ENCODE data around the gene SP1.
"Not testable (repeated sequence)": the region's sequence is repeated elsewhere in the genome, so short reads cannot be mapped to it uniquely, and the experiment has no call there.

The SP1 gene

GRCh38 chr12:53441040-53441833 lies 61.3 kb downstream of the SP1 start, which contains the start of gene PRR13:
Gene PRR13, plus strand, starts transcription at chr12:53441734. Its CDS starts 981 bp downstream, at chr12:53442715.
- TF ChIP-seq CTCF (IDR thresholded peaks at IDR 0.05; ENCODE audit: low read depth, low read length) = no peak
- peak within 1 kb of the TSS; percentile 67 for H3K4me3 ChIP-seq (replicated peaks in 1 of 2; ENCODE audit: low read depth in 2 of 2, low read length in 2 of 2)

GRCh38 chr12:53443955-53444354 lies 64.0 kb downstream of the SP1 start:
- DNase-seq (ENCODE audit: low read depth in 2 of 2) = no peak
- H3K4me3 ChIP-seq (replicated peaks in 1 of 2; ENCODE audit: low read depth in 2 of 2, low read length in 2 of 2) = no peak overlapping the region
- no peak for TF ChIP-seq CTCF (IDR thresholded peaks at IDR 0.05; ENCODE audit: low read depth, low read length)

More at GRCh38 chr12:53441040-53441833, 61.3 kb downstream of the SP1 start, which contains the start of gene PRR13:
- peak; percentile 100 for DNase-seq (ENCODE audit: low read depth in 2 of 2)

GRCh38 chr12:53444593-53445325 lies 64.8 kb downstream of the SP1 start:
- not testable (repeated sequence) for H3K4me3 ChIP-seq (replicated peaks in 1 of 2; ENCODE audit: low read depth in 2 of 2, low read length in 2 of 2); DNase-seq (ENCODE audit: low read depth in 2 of 2)

- TF ChIP-seq CTCF (IDR thresholded peaks at IDR 0.05; ENCODE audit: low read depth, low read length) = no peak
- DNase-seq (ENCODE audit: low read depth in 2 of 2) = no peak
- no peak overlapping the region for H3K4me3 ChIP-seq (replicated peaks in 1 of 2; ENCODE audit: low read depth in 2 of 2, low read length in 2 of 2)
These were observed 71.0 kb downstream of the SP1 start for GRCh38 chr12:53450936-53451335.

GRCh38 chr12:53451661-53452158 lies 71.7 kb downstream of the SP1 start, which contains the start of gene PCBP2:
Gene PCBP2, plus strand, starts transcription at chr12:53452102. Its CDS starts 2,699 bp downstream, at chr12:53454801.
- peak; percentile 88 for TF ChIP-seq CTCF (IDR thresholded peaks at IDR 0.05; ENCODE audit: low read depth, low read length)
- peak within 1 kb of the TSS; percentile 84 to 87 for H3K4me3 ChIP-seq (replicated peaks in 1 of 2; ENCODE audit: low read depth in 2 of 2, low read length in 2 of 2)
- DNase-seq (ENCODE audit: low read depth in 2 of 2) = peak; percentile 100

- TF ChIP-seq CTCF (IDR thresholded peaks at IDR 0.05; ENCODE audit: low read depth, low read length) = no peak
These were observed 72.4 kb downstream of the SP1 start for GRCh38 chr12:53452159-53453077.

More at GRCh38 chr12:53452159-53453077, 72.4 kb downstream of the SP1 start:
- peak; percentile 85 to 93 for DNase-seq (ENCODE audit: low read depth in 2 of 2)
- H3K4me3 ChIP-seq (replicated peaks in 1 of 2; ENCODE audit: low read depth in 2 of 2, low read length in 2 of 2) = peak overlapping the region; percentile 84 to 87

Data from cardiac fibroblast (primary cell).